HG03575 (cell line): ENCODE measurements around the gene DSC3.
"Not testable (repeated sequence)": the region's sequence is repeated elsewhere in the genome, so short reads cannot be mapped to it uniquely, and the experiment has no call there.

Source experiments
- ATAC-seq: cut with Tn5 transposase; IDR thresholded peaks from one replicate; pipeline ENCODE4 v1.9.1; 2021; ENCODE audit not compliant: unreplicated experiment, insufficient number of reproducible peaks, low FRiP score; ENCODE audit errors: extremely low read depth

The DSC3 gene

GRCh38 chr18:30987467-30988241 lies 54.9 kb downstream of the DSC3 start:
- no peak for ATAC-seq

- no peak for ATAC-seq
These were observed 56.8 kb downstream of the DSC3 start for GRCh38 chr18:30985753-30986152.

GRCh38 chr18:30982285-30982992 lies 60.1 kb downstream of the DSC3 start:
- ATAC-seq = no peak

GRCh38 chr18:30978091-30978490 lies 64.5 kb downstream of the DSC3 start:
- ATAC-seq = not testable (repeated sequence)

GRCh38 chr18:30971338-30971956 lies 71.1 kb downstream of the DSC3 start:
- ATAC-seq = no peak

- no peak for ATAC-seq
These were observed 72.2 kb downstream of the DSC3 start for GRCh38 chr18:30970196-30970816.

- no peak for ATAC-seq
These were observed 72.8 kb downstream of the DSC3 start for GRCh38 chr18:30969670-30970170.

GRCh38 chr18:30967701-30968100 lies 74.8 kb downstream of the DSC3 start:
- ATAC-seq = no peak

GRCh38 chr18:30965237-30965636 lies 77.3 kb downstream of the DSC3 start:
- ATAC-seq = no peak

GRCh38 chr18:30960661-30961060 lies 81.9 kb downstream of the DSC3 start:
- ATAC-seq = no peak

- ATAC-seq = no peak
These were observed 85.5 kb downstream of the DSC3 start for GRCh38 chr18:30957066-30957465.

GRCh38 chr18:30954262-30954661 lies 88.3 kb downstream of the DSC3 start:
- ATAC-seq = no peak

- no peak for ATAC-seq
These were observed 96.8 kb downstream of the DSC3 start for GRCh38 chr18:30945761-30946160.

GRCh38 chr18:30944773-30945417 lies 97.6 kb downstream of the DSC3 start:
- ATAC-seq = no peak

- ATAC-seq = no peak
These were observed 101.5 kb downstream of the DSC3 start for GRCh38 chr18:30940952-30941539.
